ENCODE results near the gene BEST3. TPM values are rescaled to one million over a fixed set of nuclear protein-coding genes. Genes with fewer than 3 reads are reported as not detected.

The BEST3 gene
- total RNA-seq, 2 donors from 2014 or later, result not detected

- Mint-ChIP-seq H3K27ac (no peak overlapping the region), H3K9me3 (no peaks in the 10 kb centered on the region), H3K36me3 (no peaks in the 10 kb centered on the region)
- DNase-seq (ENCODE audit: low spot score in 2 of 2) (no peak), ATAC-seq (no peak)
Observed at GRCh38 chr12:69662764-69663163, 36.3 kb downstream of the BEST3 start.

GRCh38 chr12:69661386-69661785 lies 37.7 kb downstream of the BEST3 start:
- Mint-ChIP-seq H3K36me3 (no peaks in the 10 kb centered on the region), H3K9me3 (no peaks in the 10 kb centered on the region), H3K27ac (no peak overlapping the region)
- no peak for ATAC-seq
- no peak for DNase-seq (ENCODE audit: low spot score in 2 of 2)

DNA sequence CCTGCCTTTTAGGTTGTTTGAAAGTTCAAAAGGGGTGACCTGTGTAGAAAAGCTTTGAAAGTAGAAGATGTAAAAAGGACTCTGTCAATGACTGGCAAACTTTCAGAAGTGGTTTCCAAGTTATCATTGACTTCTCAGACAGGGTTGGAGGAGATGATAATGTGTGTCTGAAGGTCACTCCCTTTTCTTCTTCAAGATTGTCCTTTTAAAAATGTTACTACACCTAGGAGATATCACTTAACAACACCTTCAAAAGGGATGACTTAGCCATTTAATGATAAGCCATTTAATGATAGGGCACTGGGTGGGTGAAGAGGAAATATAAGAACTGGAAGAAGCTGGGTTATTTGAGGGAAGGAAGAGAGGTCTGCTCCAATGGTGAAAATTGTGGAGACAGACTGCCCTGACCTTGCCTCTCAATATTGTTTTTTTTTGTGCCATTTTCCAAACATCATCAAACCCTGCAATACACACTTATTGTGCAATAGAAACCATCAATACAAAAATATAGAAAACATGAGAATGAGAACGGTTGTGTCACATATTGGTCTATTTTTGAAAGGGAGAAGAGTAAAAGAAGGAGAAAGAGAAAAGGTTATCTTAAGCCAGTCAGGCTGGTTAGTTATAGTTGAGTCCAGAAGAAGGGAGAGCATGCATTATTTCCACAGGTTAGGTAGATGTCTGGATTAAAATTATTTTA lies 38.8 kb downstream of the BEST3 start:
- DNase-seq (ENCODE audit: low spot score in 2 of 2) (no peak), ATAC-seq (no peak)
- no peaks in the 10 kb centered on the region for H3K9me3 Mint-ChIP-seq
- no peak overlapping the region for H3K27ac Mint-ChIP-seq
- H3K36me3 Mint-ChIP-seq, result no peaks in the 10 kb centered on the region

DNA sequence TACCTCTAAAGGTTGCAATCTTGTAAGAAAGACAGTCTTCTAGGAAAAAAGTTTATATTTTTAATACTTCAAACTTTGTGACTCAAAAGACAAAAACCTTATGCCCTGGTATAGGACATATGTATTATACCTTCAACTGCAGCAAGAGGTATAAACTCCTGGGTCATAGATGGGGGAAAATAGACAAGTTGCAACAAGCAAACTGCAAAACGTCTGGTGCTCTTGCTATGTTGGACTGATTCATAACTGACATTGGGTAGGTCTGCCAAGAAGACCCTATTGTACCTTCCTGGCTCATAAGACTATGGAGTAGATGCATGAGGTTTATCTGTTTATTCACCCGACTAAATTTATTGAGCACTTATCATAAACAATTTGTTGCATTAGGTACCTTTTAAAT lies 40.9 kb downstream of the BEST3 start:
- no peak overlapping the region for H3K27ac Mint-ChIP-seq
- no peaks in the 10 kb centered on the region for H3K9me3 Mint-ChIP-seq
- no peaks in the 10 kb centered on the region for H3K36me3 Mint-ChIP-seq
- DNase-seq (ENCODE audit: low spot score in 2 of 2) (no peak), ATAC-seq (no peak)

DNA sequence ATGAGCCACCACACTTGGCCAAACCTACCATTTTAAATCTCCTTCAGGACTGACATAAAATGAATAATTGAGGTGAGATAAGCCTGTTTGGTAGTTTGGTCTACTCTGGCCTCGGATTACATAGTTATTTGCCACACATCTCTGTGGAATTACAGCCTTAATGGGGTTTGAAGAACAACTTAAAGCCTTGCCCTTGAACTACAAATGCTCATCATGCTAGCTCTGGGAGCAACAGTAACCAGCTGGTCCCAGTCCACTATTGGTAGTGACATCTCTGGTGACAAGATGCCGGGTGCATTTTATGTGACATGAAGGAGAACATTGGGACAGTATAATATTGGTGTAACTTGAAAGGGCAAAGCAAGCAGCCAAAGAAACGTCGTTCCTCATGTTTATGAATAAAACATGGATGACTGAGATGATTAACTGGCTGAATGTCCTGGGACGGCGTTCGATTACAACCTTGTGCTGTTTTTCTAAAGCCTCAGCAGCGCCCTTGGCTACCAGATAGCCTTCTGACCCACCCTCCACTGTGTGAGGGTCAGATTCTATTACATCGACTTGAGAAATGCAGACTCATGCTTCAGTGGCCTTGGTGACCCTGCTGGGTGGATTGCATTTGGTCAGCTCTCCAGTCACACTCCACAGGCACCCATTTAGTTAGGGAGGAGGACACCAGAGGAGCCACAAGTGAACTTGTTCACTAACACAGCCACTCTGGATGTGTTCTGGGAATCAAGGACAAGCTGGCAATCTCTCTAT lies 41.5 kb downstream of the BEST3 start:
- Mint-ChIP-seq H3K36me3 (no peaks in the 10 kb centered on the region), H3K27ac (no peak overlapping the region), H3K9me3 (no peaks in the 10 kb centered on the region)

DNA sequence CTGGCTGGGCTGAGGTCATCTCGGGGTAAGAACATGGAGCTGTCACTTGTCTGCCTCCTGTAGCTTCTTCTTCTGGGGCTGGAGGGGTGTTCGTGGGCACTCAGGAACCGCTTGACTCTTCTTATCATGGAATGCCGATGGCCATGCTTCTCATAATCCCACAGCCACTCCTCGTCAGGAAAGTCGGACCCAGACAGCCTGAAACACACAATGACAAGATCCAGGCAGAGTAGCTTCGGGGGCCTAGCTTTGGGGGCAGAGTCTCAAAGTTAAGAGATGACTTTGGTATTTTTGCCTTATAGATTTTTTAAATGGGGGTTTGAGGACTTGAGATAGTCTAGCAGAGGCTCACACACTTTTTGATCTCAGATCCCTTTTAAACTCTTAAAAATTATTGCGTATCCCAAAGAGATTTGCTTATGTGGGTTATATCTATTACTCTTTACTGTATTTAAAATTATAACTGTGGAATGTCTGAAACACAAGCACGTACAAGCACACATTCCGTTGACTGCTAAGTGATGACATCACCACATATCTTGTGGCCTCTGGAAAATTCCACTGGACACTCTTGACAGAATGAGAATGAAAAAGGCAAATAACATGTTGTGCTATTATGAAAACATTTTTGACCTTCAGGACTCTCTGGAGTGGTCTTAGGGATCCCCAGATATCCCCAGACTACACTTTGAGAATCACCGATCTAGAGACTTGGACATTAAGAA lies 43.3 kb downstream of the BEST3 start:
- DNase-seq (ENCODE audit: low spot score in 2 of 2) (no peak), ATAC-seq (no peak)
- Mint-ChIP-seq H3K9me3 (no peaks in the 10 kb centered on the region), H3K36me3 (no peaks in the 10 kb centered on the region), H3K27ac (no peak overlapping the region)

More for the DNA sequence above, 41.5 kb downstream of the BEST3 start:
- ATAC-seq (no peak), DNase-seq (ENCODE audit: low spot score in 2 of 2) (no peak)

GRCh38 chr12:69653703-69654102 lies 45.4 kb downstream of the BEST3 start:
- no peak for ATAC-seq

DNA sequence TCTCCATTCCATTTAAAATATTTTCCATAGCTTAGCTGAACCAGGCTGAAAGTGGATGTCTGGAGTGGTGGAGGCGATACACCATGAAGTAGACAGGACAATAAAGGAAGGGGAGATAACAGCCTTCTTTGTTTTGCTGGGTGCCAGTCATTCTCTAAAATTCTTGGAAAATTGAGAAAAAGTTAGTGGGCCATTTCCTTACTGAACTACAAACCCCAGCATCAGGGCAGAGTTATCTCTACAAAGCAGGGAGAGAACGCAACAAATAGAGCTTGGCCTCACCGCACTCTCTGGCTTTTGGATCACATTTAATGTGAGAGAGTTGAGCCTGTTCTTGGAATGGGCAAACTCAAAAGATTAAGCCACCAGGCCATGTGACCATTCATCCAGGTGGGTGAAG lies 47.2 kb downstream of the BEST3 start:
- ATAC-seq (no peak), DNase-seq (ENCODE audit: low spot score in 2 of 2) (no peak)
- Mint-ChIP-seq H3K9me3 (no peaks in the 10 kb centered on the region), H3K36me3 (no peaks in the 10 kb centered on the region), H3K27ac (no peak overlapping the region)

More at GRCh38 chr12:69653703-69654102, 45.4 kb downstream of the BEST3 start:
- Mint-ChIP-seq H3K27ac (no peak overlapping the region), H3K9me3 (no peaks in the 10 kb centered on the region), H3K36me3 (no peaks in the 10 kb centered on the region)
- no peak for DNase-seq (ENCODE audit: low spot score in 2 of 2)

GRCh38 chr12:69649529-69649928 lies 49.6 kb downstream of the BEST3 start:
- no peak for ATAC-seq
- DNase-seq (ENCODE audit: low spot score in 2 of 2), result no peak
- Mint-ChIP-seq H3K27ac (no peak overlapping the region), H3K36me3 (no peaks in the 10 kb centered on the region), H3K9me3 (no peaks in the 10 kb centered on the region)

GRCh38 chr12:69648476-69648875 lies 50.6 kb downstream of the BEST3 start:
- Mint-ChIP-seq H3K9me3 (no peaks in the 10 kb centered on the region), H3K27ac (no peak overlapping the region), H3K36me3 (no peaks in the 10 kb centered on the region)
- ATAC-seq, result no peak
- no peak for DNase-seq (ENCODE audit: low spot score in 2 of 2)

DNA sequence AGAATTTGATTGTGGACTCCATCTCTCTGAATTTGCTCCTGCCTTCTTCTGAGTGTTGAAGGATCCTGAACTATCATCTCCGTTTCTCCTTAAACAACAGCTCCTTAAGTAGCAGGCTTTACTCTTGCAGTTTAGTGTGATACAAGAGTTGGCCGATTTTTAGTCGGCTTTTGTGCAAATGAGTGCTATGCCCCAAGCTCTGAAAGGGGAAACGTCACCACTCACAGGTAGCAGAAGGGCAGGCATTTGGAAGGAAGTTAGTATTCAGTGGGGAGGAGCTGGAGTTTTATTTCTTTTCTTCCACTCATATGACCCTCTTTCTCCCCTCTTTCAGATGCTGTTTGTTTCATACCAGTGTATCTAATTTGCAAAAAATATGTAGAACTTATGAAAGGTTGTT lies 51.9 kb downstream of the BEST3 start:
- H3K27ac Mint-ChIP-seq, result no peak overlapping the region
- ATAC-seq, result no peak
- H3K36me3 Mint-ChIP-seq, result no peaks in the 10 kb centered on the region
- no peak for DNase-seq (ENCODE audit: low spot score in 2 of 2)
- H3K9me3 Mint-ChIP-seq, result no peaks in the 10 kb centered on the region

GRCh38 chr12:69645031-69645430 lies 54.1 kb downstream of the BEST3 start:
- Mint-ChIP-seq H3K27ac (no peak overlapping the region), H3K36me3 (no peaks in the 10 kb centered on the region), H3K9me3 (no peaks in the 10 kb centered on the region)
- ATAC-seq (no peak), DNase-seq (ENCODE audit: low spot score in 2 of 2) (no peak)

- H3K36me3 Mint-ChIP-seq, result no peaks in the 10 kb centered on the region
- no peak for ATAC-seq
- no peak overlapping the region for H3K27ac Mint-ChIP-seq
- DNase-seq (ENCODE audit: low spot score in 2 of 2), result no peak
- no peaks in the 10 kb centered on the region for H3K9me3 Mint-ChIP-seq
Observed at GRCh38 chr12:69644511-69644910, 54.6 kb downstream of the BEST3 start.

- Mint-ChIP-seq H3K9me3 (no peaks in the 10 kb centered on the region), H3K27ac (no peak overlapping the region), H3K36me3 (no peaks in the 10 kb centered on the region)
- DNase-seq (ENCODE audit: low spot score in 2 of 2) (no peak), ATAC-seq (no peak)
Observed at GRCh38 chr12:69642531-69642930, 56.6 kb downstream of the BEST3 start.

DNA sequence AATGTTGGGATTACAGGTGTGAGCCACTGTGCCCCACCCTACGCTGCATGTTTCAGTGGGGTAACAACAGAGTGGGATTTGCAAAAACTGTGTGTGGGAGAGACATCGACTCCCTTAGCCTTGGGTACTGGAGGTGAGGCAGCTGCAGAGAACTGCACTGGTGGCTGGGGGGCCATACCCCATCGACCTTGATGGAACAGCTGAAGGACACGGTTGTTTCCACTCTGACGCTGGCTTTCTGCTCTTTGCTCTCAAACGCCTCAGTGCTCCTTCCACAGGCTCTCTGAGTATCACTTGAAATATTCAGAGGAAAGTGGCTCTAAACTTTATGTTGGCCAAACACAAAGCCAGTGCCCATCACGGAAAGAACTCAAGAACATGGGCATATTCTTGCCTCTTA lies 57.6 kb downstream of the BEST3 start:
- H3K27ac Mint-ChIP-seq, result no peak overlapping the region
- DNase-seq (ENCODE audit: low spot score in 2 of 2) (no peak), ATAC-seq (no peak)
- no peaks in the 10 kb centered on the region for H3K36me3 Mint-ChIP-seq
- H3K9me3 Mint-ChIP-seq, result no peaks in the 10 kb centered on the region

- ATAC-seq, result peak; percentile 78
- Mint-ChIP-seq H3K36me3 (no peaks in the 10 kb centered on the region), H3K27ac (no peak overlapping the region), H3K9me3 (no peaks in the 10 kb centered on the region)
- peak; percentile 60 to 68 for DNase-seq (ENCODE audit: low spot score in 2 of 2)
Observed at GRCh38 chr12:69639400-69640016, 59.6 kb downstream of the BEST3 start.

GRCh38 chr12:69633061-69633460 lies 66.0 kb downstream of the BEST3 start:
- H3K27ac Mint-ChIP-seq, result no peak overlapping the region
- ATAC-seq, result no peak
- H3K9me3 Mint-ChIP-seq, result no peaks in the 10 kb centered on the region
- no peak for DNase-seq (ENCODE audit: low spot score in 2 of 2)
- H3K36me3 Mint-ChIP-seq, result no peaks in the 10 kb centered on the region

Measured in activated naive CD4-positive, alpha-beta T cell treated with anti-CD3 and anti-CD28 coated beads, Interleukin-2, amount 50 U/mL, for 72 hours (primary cell).